ENCODE measurements around the gene CD59.

- no peak for TF ChIP-seq CTCF (IDR thresholded peaks at IDR 0.05)
- no peak for TF ChIP-seq POLR2A (IDR thresholded peaks at IDR 0.05)
These were observed 38.7 kb upstream of the CD59 start for GRCh38 chr11:33774736-33775466.
